H9 (cell line): Measurements from ENCODE around the gene BLACAT1. TPM values are rescaled to one million over a fixed set of nuclear protein-coding genes. Genes with fewer than 3 reads are reported as not detected.

ENCODE experiments used
- DNase-seq: peaks from one replicate; pipeline ENCODE4 v3.0.0-alpha.2; 2017
- H2AFZ ChIP-seq: one replicate; pipeline ENCODE4 v1.6.1; 2013; ENCODE audit warnings: mild to moderate bottlenecking, low read length, control low read depth, moderate library complexity
- H2AK5ac ChIP-seq: 2 replicates; pipeline ENCODE4 v1.6.1; 2013; ENCODE audit warnings: low read length, control low read depth, mixed read lengths; ENCODE audit not compliant: insufficient read length
- H2BK120ac ChIP-seq: one replicate; pipeline ENCODE4 v1.6.1; 2013; ENCODE audit warnings: low read depth, mild to moderate bottlenecking, low read length, control low read depth, inconsistent platforms; ENCODE audit not compliant: poor library complexity, severe bottlenecking
- H2BK12ac ChIP-seq: 2 replicates; pipeline ENCODE4 v1.6.1; 2013; ENCODE audit warnings: low read length, control low read depth, mixed read lengths, low read depth; ENCODE audit not compliant: insufficient read length
- H2BK15ac ChIP-seq: 2 replicates; pipeline ENCODE4 v1.6.1; 2013; ENCODE audit warnings: low read depth, low read length, control low read depth
- H2BK20ac ChIP-seq: one replicate; pipeline ENCODE4 v1.6.1; 2013; ENCODE audit warnings: low read depth, mild to moderate bottlenecking, low read length, control low read depth, inconsistent platforms; ENCODE audit not compliant: poor library complexity, severe bottlenecking
- H2BK5ac ChIP-seq: 2 replicates; pipeline ENCODE4 v1.6.1; 2013; ENCODE audit warnings: low read length, control low read depth, mixed read lengths; ENCODE audit not compliant: insufficient read length
- H3K14ac ChIP-seq: 2 replicates; pipeline ENCODE4 v1.6.1; 2013; ENCODE audit warnings: low read length, control low read depth; ENCODE audit not compliant: insufficient read depth
- H3K18ac ChIP-seq: 2 replicates; pipeline ENCODE4 v1.6.1; 2013; ENCODE audit warnings: low read depth, mild to moderate bottlenecking, mixed read lengths, low read length, control low read depth; ENCODE audit not compliant: insufficient read length
- H3K23ac ChIP-seq: 2 replicates; pipeline ENCODE4 v1.6.1; 2013; ENCODE audit warnings: low read length, control low read depth, mixed read lengths, low read depth; ENCODE audit not compliant: insufficient read length
- H3K23me2 ChIP-seq: 2 replicates; pipeline ENCODE4 v1.6.1; 2013; ENCODE audit warnings: low read depth, mild to moderate bottlenecking, mixed read lengths, low read length, control low read depth; ENCODE audit not compliant: insufficient read length, poor library complexity, severe bottlenecking
- H3K27ac ChIP-seq: 2 replicates; pipeline ENCODE4 v1.5.1; 2013; ENCODE audit warnings: low read length, control low read depth, mixed read lengths, low read depth; ENCODE audit not compliant: insufficient read length
- H3K27me3 ChIP-seq: 2 replicates; pipeline ENCODE4 v1.6.1; 2013; ENCODE audit warnings: low read length, control low read depth, inconsistent platforms; ENCODE audit not compliant: insufficient read depth
- H3K4ac ChIP-seq: 2 replicates; pipeline ENCODE4 v1.6.1; 2013; ENCODE audit warnings: low read depth, mild to moderate bottlenecking, control low read depth, inconsistent platforms, low read length, moderate library complexity
- H3K4me1 ChIP-seq: 2 replicates; pipeline ENCODE4 v1.6.1; 2013; ENCODE audit warnings: low read length, control low read depth, inconsistent platforms; ENCODE audit not compliant: insufficient read depth
- H3K4me2 ChIP-seq: 2 replicates; pipeline ENCODE4 v1.6.1; 2013; ENCODE audit warnings: low read length, control low read depth, mixed read lengths; ENCODE audit not compliant: insufficient read length, insufficient read depth
- H3K56ac ChIP-seq: 2 replicates; pipeline ENCODE4 v1.6.1; 2013; ENCODE audit warnings: low read depth, mild to moderate bottlenecking, mixed read lengths, low read length, control low read depth; ENCODE audit not compliant: insufficient read length
- H3K79me1 ChIP-seq: 2 replicates; pipeline ENCODE4 v1.6.1; 2013; ENCODE audit warnings: low read depth, mild to moderate bottlenecking, moderate library complexity, low read length, control low read depth, inconsistent platforms; ENCODE audit not compliant: insufficient read depth, poor library complexity, severe bottlenecking
- H3K79me2 ChIP-seq: 2 replicates; pipeline ENCODE4 v1.6.1; 2013; ENCODE audit warnings: low read length, control low read depth, inconsistent platforms; ENCODE audit not compliant: insufficient read depth
- H3K9ac ChIP-seq: 2 replicates; pipeline ENCODE4 v1.6.1; 2013; ENCODE audit warnings: low read length, control low read depth, mixed read lengths; ENCODE audit not compliant: insufficient read length; ENCODE audit errors: extremely low read depth
- H3K9me3 ChIP-seq: one replicate; pipeline ENCODE4 v1.6.1; 2013; ENCODE audit warnings: low read depth, low read length, inconsistent platforms; ENCODE audit not compliant: control insufficient read depth
- H3T11ph ChIP-seq: one replicate; pipeline ENCODE4 v1.6.1; 2013; ENCODE audit warnings: mild to moderate bottlenecking, low read length, control low read depth, inconsistent platforms
- H4K20me1 ChIP-seq: one replicate; pipeline ENCODE4 v1.6.1; 2013; ENCODE audit not compliant: control insufficient read depth, insufficient read length, insufficient read depth
- H4K5ac ChIP-seq: 2 replicates; pipeline ENCODE4 v1.6.1; 2013; ENCODE audit warnings: low read depth, mild to moderate bottlenecking, mixed read lengths, low read length, control low read depth; ENCODE audit not compliant: insufficient read length
- H4K8ac ChIP-seq: replicated peaks from 2 replicates; pipeline ENCODE4 v1.6.1; 2013; ENCODE audit warnings: low read length, control low read depth, mixed read lengths, low read depth; ENCODE audit not compliant: insufficient read length
- H4K91ac ChIP-seq: 2 replicates; pipeline ENCODE4 v1.6.1; 2013; ENCODE audit warnings: low read depth, mild to moderate bottlenecking, moderate library complexity, mixed read lengths, low read length, control low read depth; ENCODE audit not compliant: insufficient read length
- H3K27ac Mint-ChIP-seq, 3 experiments: 2 replicates in 2 of 3; 3 replicates in 1 of 3; pipeline ENCODE4 v1.8.0; 2020 to 2021; ENCODE audit warnings: mixed read lengths in 3 of 3, mild to moderate bottlenecking in 1 of 3, moderate library complexity in 1 of 3
- H3K27me3 Mint-ChIP-seq: 2 replicates; pipeline ENCODE4 v1.8.0; 2021; ENCODE audit warnings: low read depth, mild to moderate bottlenecking, moderate library complexity, mixed read lengths
- H3K36me3 Mint-ChIP-seq, 3 experiments: 2 replicates in 2 of 3; 3 replicates in 1 of 3; pipeline ENCODE4 v1.8.0; 2020 to 2021; ENCODE audit warnings: low read depth in 3 of 3, mixed read lengths in 3 of 3; ENCODE audit not compliant: insufficient read depth in 1 of 3
- H3K4me1 Mint-ChIP-seq, 2 experiments: 2 replicates each; pipeline ENCODE4 v1.8.0; 2020; ENCODE audit warnings: mixed read lengths in 2 of 2
- H3K4me3 Mint-ChIP-seq, 2 experiments: 2 replicates in 1 of 2; 3 replicates in 1 of 2; pipeline ENCODE4 v1.8.0; 2020 to 2021; ENCODE audit warnings: mild to moderate bottlenecking in 2 of 2, mixed read lengths in 2 of 2, moderate library complexity in 1 of 2
- H3K9me3 Mint-ChIP-seq, 2 experiments: 2 replicates in 1 of 2; 3 replicates in 1 of 2; pipeline ENCODE4 v1.8.0; 2020; ENCODE audit warnings: mild to moderate bottlenecking in 2 of 2, mixed read lengths in 2 of 2, moderate library complexity in 1 of 2
- CTCF ChIP-seq: fragments of 200-600 bp; sonication (generic); conservative IDR thresholded peaks from 3 replicates; pipeline ENCODE4 v1.8.0; 2021; ENCODE audit warnings: antibody characterized with exemption, mild to moderate bottlenecking
- WGBS: extraction: QIAGEN DNeasy Blood & Tissue Kit; methylation state at CpG from one replicate; pipeline ENCODE4 v1.1.7; 2013; ENCODE audit warnings: missing lambda C conversion rate, low lambda C conversion rate, mixed read lengths; ENCODE audit not compliant: insufficient read length; ENCODE audit errors: extremely low coverage; 5-methylcytosine and 5-hydroxymethylcytosine counted together
- total RNA-seq: library from RNA; stranded (reverse); gene quantifications from 2 replicates; pipeline ENCODE4 v1.2.1, GENCODE V29; 2021

BLACAT1 gene
- total RNA-seq, 1 experiment from 2014 or later, result 4.0 TPM

GRCh38 chr1:205492201-205492667, 36.4 kb upstream of the BLACAT1 start:
- Histone ChIP-seq H4K20me1 (no peaks in the 10 kb centered on the region), H2BK12ac (no peak overlapping the region), H3K9ac (no peak overlapping the region), H3K14ac (no peak overlapping the region), H3K79me2 (no peaks in the 10 kb centered on the region), H3K23ac (no peak overlapping the region), H3K23me2 (no peaks in the 10 kb centered on the region), H4K91ac (no peak overlapping the region), H3K4me2 (no peak overlapping the region), H2BK120ac (no peak overlapping the region), H3K4ac (no peak overlapping the region), H2BK15ac (no peak overlapping the region), H3T11ph (no peak overlapping the region), H3K79me1 (no peaks in the 10 kb centered on the region), H3K9me3 (no peaks in the 10 kb centered on the region), H3K4me1 (peaks cover 4% of the 10 kb centered on the region; the same call in 1 of the 2 replicates), H4K8ac (no peak overlapping the region), H2AFZ (no peak overlapping the region), H4K5ac (no peak overlapping the region), H3K18ac (no peak overlapping the region), H3K27ac (no peak overlapping the region), H3K56ac (no peak overlapping the region), H2BK5ac (no peak overlapping the region), H2BK20ac (no peak overlapping the region), H3K27me3 (no peaks in the 10 kb centered on the region; the same call in 1 of the 2 replicates), H2AK5ac (no peak overlapping the region)
- Mint-ChIP-seq H3K27ac (peak overlapping the region in 2 of 3 experiments; percentile 47 to 94; a peak in 1 of 7 replicates), H3K4me1 (peaks cover 38 to 50% of the 10 kb centered on the region in 2 experiments), H3K36me3 (no peaks in the 10 kb centered on the region), H3K9me3 (no peaks in the 10 kb centered on the region; a peak in 2 of 5 replicates), H3K4me3 (no peak overlapping the region), H3K27me3 (peaks cover 19% of the 10 kb centered on the region)
- no peak for TF ChIP-seq CTCF
- no CpG with 5 or more reads among the region's 2 CpGs for WGBS
- no peak for DNase-seq
